Mesenchymal stem cell (in vitro differentiated cells and primary cell): Measurements from ENCODE around the gene RIPOR2.
A peak's percentile ranks its signal among the peaks of the same experiment; 100 is the strongest.

Experiments used
- DNase-seq: peaks from one replicate; pipeline ENCODE4 v3.0.0-alpha.2; 2013
- H2AFZ ChIP-seq: one replicate; pipeline ENCODE4 v1.6.1; 2013; ENCODE audit warnings: low read depth, mild to moderate bottlenecking, control low read depth, inconsistent platforms, low read length, moderate library complexity
- H2AK5ac ChIP-seq: 2 replicates; pipeline ENCODE4 v1.6.1; 2013; ENCODE audit warnings: low read length, moderate library complexity, mild to moderate bottlenecking, inconsistent platforms; ENCODE audit not compliant: severe bottlenecking
- H2BK120ac ChIP-seq: one replicate; pipeline ENCODE4 v1.6.1; 2013; ENCODE audit warnings: low read depth, mild to moderate bottlenecking, inconsistent platforms, low read length, moderate library complexity
- H2BK12ac ChIP-seq, 2 experiments: one replicate each; pipeline ENCODE4 v1.6.1; 2013; ENCODE audit warnings: inconsistent platforms in 2 of 2, low read length in 2 of 2, mild to moderate bottlenecking in 2 of 2, moderate library complexity in 2 of 2, control low read depth in 1 of 2
- H2BK15ac ChIP-seq: one replicate; pipeline ENCODE4 v1.6.1; 2013; ENCODE audit warnings: mild to moderate bottlenecking, low read depth, inconsistent platforms; ENCODE audit not compliant: poor library complexity, severe bottlenecking
- H2BK5ac ChIP-seq: 2 replicates; pipeline ENCODE4 v1.6.1; 2013; ENCODE audit warnings: low read depth, mild to moderate bottlenecking, low read length, control low read depth, inconsistent platforms; ENCODE audit not compliant: poor library complexity, severe bottlenecking
- H3K14ac ChIP-seq, 2 experiments: one replicate each; pipeline ENCODE4 v1.6.1; 2013; ENCODE audit warnings: inconsistent platforms in 2 of 2, low read length in 2 of 2, control low read depth in 1 of 2, mild to moderate bottlenecking in 1 of 2, moderate library complexity in 1 of 2
- H3K18ac ChIP-seq, 2 experiments: one replicate each; pipeline ENCODE4 v1.6.1; 2013; ENCODE audit warnings: inconsistent platforms in 2 of 2, low read length in 2 of 2, control low read depth in 1 of 2, low read depth in 1 of 2, mild to moderate bottlenecking in 1 of 2
- H3K23ac ChIP-seq, 2 experiments: one replicate each; pipeline ENCODE4 v1.6.1; 2013; ENCODE audit warnings: inconsistent platforms in 2 of 2, low read length in 2 of 2, mild to moderate bottlenecking in 2 of 2, moderate library complexity in 2 of 2, control low read depth in 1 of 2
- H3K27ac ChIP-seq: 2 replicates; pipeline ENCODE4 v1.5.1; 2013; ENCODE audit warnings: mild to moderate bottlenecking, moderate library complexity, low read length, control low read depth, inconsistent platforms; ENCODE audit not compliant: poor library complexity, severe bottlenecking
- H3K27me3 ChIP-seq, 2 experiments: 2 replicates each; pipeline versions ENCODE4 v1.6.1 to v1.7.0; 2013; ENCODE audit warnings: low read length in 2 of 2, mild to moderate bottlenecking in 2 of 2, moderate library complexity in 2 of 2, control low read depth in 1 of 2, inconsistent platforms in 1 of 2; ENCODE audit not compliant: control insufficient read depth in 1 of 2, insufficient read depth in 1 of 2
- H3K36me3 ChIP-seq, 2 experiments: 2 replicates each; pipeline versions ENCODE4 v1.6.1 to v1.7.0; 2013; ENCODE audit warnings: low read length in 2 of 2, control low read depth in 1 of 2, inconsistent platforms in 1 of 2, low read depth in 1 of 2, mild to moderate bottlenecking in 1 of 2; ENCODE audit not compliant: insufficient read depth in 2 of 2, control insufficient read depth in 1 of 2
- H3K4ac ChIP-seq, 2 experiments: one replicate each; pipeline ENCODE4 v1.6.1; 2013; ENCODE audit warnings: inconsistent platforms in 2 of 2, low read length in 2 of 2, mild to moderate bottlenecking in 2 of 2, moderate library complexity in 2 of 2, control low read depth in 1 of 2, low read depth in 1 of 2
- H3K4me1 ChIP-seq: 2 replicates; pipeline ENCODE4 v1.6.1; 2013; ENCODE audit warnings: low read depth, low read length, control low read depth; ENCODE audit not compliant: control insufficient read depth, insufficient read depth
- H3K4me2 ChIP-seq: 2 replicates; pipeline ENCODE4 v1.6.1; 2013; ENCODE audit warnings: low read length, mild to moderate bottlenecking, inconsistent platforms; ENCODE audit not compliant: poor library complexity, severe bottlenecking
- H3K4me3 ChIP-seq, 2 experiments: 2 replicates each; pipeline versions ENCODE4 v1.5.1 to v1.7.0; 2013; ENCODE audit warnings: low read length in 2 of 2, mild to moderate bottlenecking in 2 of 2, control low read depth in 1 of 2, low read depth in 1 of 2; ENCODE audit not compliant: insufficient read depth in 1 of 2
- H3K79me1 ChIP-seq: replicated peaks from 2 replicates; pipeline ENCODE4 v1.6.1; 2013; ENCODE audit warnings: mild to moderate bottlenecking, control low read depth, low read length, inconsistent platforms; ENCODE audit not compliant: poor library complexity, severe bottlenecking
- H3K9ac ChIP-seq: 2 replicates; pipeline ENCODE4 v1.7.0; 2013; ENCODE audit warnings: mild to moderate bottlenecking, low read length, moderate library complexity
- H3K9me3 ChIP-seq: 2 replicates; pipeline ENCODE4 v1.7.0; 2013; ENCODE audit warnings: mild to moderate bottlenecking, low read length; ENCODE audit not compliant: control insufficient read depth
- H4K8ac ChIP-seq: one replicate; pipeline ENCODE4 v1.6.1; 2013; ENCODE audit warnings: inconsistent platforms, mild to moderate bottlenecking, low read length, moderate library complexity
- H4K91ac ChIP-seq: one replicate; pipeline ENCODE4 v1.6.1; 2013; ENCODE audit warnings: mild to moderate bottlenecking, low read length, inconsistent platforms
- WGBS: methylation state at CpG from one replicate; pipeline ENCODE4 v1.1.7; 2013; ENCODE audit warnings: mixed read lengths; 5-methylcytosine and 5-hydroxymethylcytosine counted together

The RIPOR2 gene

DNA sequence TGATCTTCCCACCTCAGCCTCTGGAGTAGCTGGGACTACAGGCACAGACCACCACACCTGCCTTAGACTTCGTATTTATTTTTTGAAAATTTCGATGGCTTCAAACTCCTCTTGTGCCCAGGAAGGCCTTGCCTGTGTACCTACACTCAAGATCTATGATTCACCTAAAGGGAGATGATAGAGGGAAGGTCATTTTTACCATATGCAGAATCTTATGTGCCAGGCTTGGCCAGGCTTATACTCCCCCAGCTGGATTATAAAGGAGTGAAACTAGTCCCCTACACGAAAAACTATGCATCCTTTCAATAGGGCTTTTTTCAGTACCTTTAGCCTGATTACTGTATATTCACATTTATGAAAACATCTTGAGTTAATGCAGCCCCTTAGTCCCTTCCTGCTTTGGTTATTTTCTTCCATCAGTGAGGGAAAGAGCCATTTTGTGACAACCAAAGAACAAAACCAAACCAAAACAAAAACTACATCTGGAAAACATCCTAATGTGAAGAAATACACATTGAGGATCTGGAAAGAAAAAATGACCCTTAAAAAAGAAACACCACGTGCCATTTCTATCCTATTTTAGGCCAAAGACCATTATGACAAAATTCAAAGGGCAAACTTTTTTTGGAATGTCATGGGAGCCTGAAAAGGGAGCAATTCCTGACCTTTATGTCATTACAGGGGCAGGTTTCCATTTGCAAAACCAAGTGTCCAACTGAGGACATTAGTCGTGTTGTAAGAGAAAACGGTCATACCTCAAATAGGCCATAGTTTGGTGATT is 34.7 kb downstream of the RIPOR2 start:
- H3K9me3 ChIP-seq: peaks cover 5% of the 10 kb centered on the region
- no peaks in the 10 kb centered on the region for H3K36me3 ChIP-seq
- H2AFZ ChIP-seq: no peak overlapping the region
- no peak overlapping the region for H4K91ac ChIP-seq
- H3K27me3 ChIP-seq: peaks cover 0 to 6% of the 10 kb centered on the region in 2 experiments
- no peak overlapping the region for H3K27ac ChIP-seq
- no peak overlapping the region for H2AK5ac ChIP-seq
- no peaks in the 10 kb centered on the region for H3K4me1 ChIP-seq
- H3K4me3 ChIP-seq: peak overlapping the region in 1 of 2 experiments; percentile 7
- DNase-seq: no peak
- H3K79me1 ChIP-seq: no peaks in the 10 kb centered on the region
- WGBS: 79% methylated on average over 3 of the region's 6 CpGs
- H2BK120ac ChIP-seq: no peak overlapping the region
- no peak overlapping the region for H3K4ac ChIP-seq
- no peak overlapping the region for H2BK12ac ChIP-seq
- H4K8ac ChIP-seq: no peak overlapping the region
- H3K18ac ChIP-seq: no peak overlapping the region
- H3K4me2 ChIP-seq: no peak overlapping the region
- H3K14ac ChIP-seq: no peak overlapping the region
- peak overlapping the region; percentile 0 for H3K9ac ChIP-seq
- H2BK15ac ChIP-seq: no peak overlapping the region
- H2BK5ac ChIP-seq: no peak overlapping the region
- H3K23ac ChIP-seq: no peak overlapping the region

DNA sequence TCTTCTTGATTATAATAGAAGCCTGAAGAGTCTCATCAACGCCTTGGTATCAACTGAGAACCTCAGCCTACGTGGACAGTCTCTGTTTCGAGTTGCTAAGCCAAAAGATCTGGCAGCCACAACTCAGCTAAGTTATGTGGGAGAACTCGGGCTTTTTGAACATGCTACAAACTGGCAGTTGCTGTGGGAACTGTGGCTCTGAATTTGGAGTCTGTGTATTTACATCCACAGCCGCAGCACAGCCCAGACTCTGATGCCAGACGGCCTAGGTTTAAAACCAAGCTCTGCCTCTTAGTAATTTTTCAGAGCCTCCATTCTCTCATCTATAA is 35.8 kb downstream of the RIPOR2 start:
- H3K27me3 ChIP-seq: no peaks in the 10 kb centered on the region
- H3K27ac ChIP-seq: no peak overlapping the region
- H3K79me1 ChIP-seq: no peaks in the 10 kb centered on the region
- no peak overlapping the region for H4K91ac ChIP-seq
- no peak overlapping the region for H3K4me3 ChIP-seq
- H2BK12ac ChIP-seq: no peak overlapping the region
- no peak overlapping the region for H3K18ac ChIP-seq
- H2AK5ac ChIP-seq: no peak overlapping the region
- H3K4me1 ChIP-seq: no peaks in the 10 kb centered on the region
- no peak overlapping the region for H2BK120ac ChIP-seq
- H3K9me3 ChIP-seq: peaks cover 5% of the 10 kb centered on the region
- H4K8ac ChIP-seq: no peak overlapping the region
- H2BK5ac ChIP-seq: no peak overlapping the region
- peak overlapping the region; percentile 66 for H3K9ac ChIP-seq
- 94% methylated on average over 4 of the region's 6 CpGs for WGBS
- H2AFZ ChIP-seq: no peak overlapping the region
- no peak overlapping the region for H2BK15ac ChIP-seq
- H3K4ac ChIP-seq: no peak overlapping the region
- no peak overlapping the region for H3K4me2 ChIP-seq
- no peaks in the 10 kb centered on the region for H3K36me3 ChIP-seq
- no peak for DNase-seq
- no peak overlapping the region for H3K14ac ChIP-seq
- no peak overlapping the region for H3K23ac ChIP-seq

DNA sequence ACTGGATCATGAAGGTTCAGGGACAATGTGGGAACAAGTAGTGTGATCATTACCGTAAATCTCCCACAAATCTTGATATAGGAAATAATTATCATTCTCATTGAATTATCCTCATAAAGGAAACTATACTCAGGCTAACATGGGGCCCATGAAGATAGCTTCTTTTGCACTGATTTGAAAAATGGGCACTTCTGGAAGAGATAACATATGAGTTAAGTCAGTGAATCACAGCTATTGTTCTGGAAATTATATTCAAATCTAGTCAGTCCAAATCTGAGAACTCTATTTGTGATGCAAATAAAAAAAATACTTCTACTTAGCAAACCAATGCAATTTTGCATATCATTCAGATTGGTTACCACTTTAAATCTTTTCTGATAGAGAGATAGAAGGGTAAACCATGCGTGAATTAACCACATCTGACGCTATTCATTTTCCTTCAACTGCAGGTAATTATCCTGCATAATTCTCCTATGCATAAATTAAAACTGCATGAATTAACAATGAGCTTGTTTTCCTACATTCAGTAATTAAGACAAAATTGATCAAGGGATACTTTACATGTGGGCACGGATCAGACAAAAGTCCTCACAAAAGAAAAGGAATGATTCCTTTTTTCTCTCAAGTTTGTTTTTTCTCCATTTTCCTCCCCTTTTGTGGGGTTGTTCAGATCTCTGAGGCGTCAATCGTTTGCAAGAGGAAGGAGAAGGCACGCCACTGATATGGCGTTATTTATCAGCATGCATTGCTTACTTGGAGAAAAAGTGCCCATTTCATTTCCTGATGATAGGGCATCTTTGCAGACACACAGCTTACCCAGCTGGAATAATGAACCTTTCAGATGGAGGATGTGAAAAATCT is 36.4 kb downstream of the RIPOR2 start:
- Histone ChIP-seq H3K36me3 (no peaks in the 10 kb centered on the region), H3K4me1 (no peaks in the 10 kb centered on the region), H3K79me1 (no peaks in the 10 kb centered on the region), H3K9me3 (peaks cover 5% of the 10 kb centered on the region), H3K4me3 (no peak overlapping the region), H3K27ac (no peak overlapping the region), H2BK15ac (no peak overlapping the region), H4K8ac (no peak overlapping the region), H2BK120ac (no peak overlapping the region), H2AK5ac (no peak overlapping the region), H3K23ac (no peak overlapping the region), H2AFZ (no peak overlapping the region), H4K91ac (no peak overlapping the region), H3K27me3 (no peaks in the 10 kb centered on the region), H3K4ac (no peak overlapping the region), H3K18ac (no peak overlapping the region), H2BK12ac (no peak overlapping the region), H3K9ac (peak overlapping the region; percentile 66), H3K14ac (no peak overlapping the region), H3K4me2 (no peak overlapping the region), H2BK5ac (no peak overlapping the region)
- 95% methylated on average over 5 of the region's 8 CpGs for WGBS
- DNase-seq: no peak

DNA sequence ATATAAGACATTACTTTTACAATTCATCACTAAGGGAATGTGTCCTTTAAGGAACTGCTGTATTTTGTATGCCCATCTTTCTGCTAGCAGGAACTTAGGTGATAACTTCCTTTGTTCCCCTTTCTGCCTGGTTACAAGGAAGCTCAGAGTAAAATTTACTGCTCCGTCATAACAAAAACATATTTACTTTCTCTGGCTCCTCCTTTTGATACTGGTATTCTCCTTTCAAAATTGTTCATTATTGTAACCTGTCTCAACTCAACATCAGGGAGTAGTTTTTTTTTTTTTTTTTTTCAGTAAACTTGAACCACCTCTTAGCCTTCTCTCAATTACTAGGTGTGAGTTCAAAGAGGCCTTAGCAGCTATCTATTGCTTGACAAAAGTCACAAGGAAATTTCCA is 37.1 kb downstream of the RIPOR2 start:
- Histone ChIP-seq H3K4me2 (no peak overlapping the region), H3K14ac (no peak overlapping the region), H3K27me3 (no peaks in the 10 kb centered on the region), H3K23ac (no peak overlapping the region), H3K4me1 (no peaks in the 10 kb centered on the region), H3K36me3 (no peaks in the 10 kb centered on the region), H3K9me3 (peaks cover 1% of the 10 kb centered on the region), H2BK5ac (no peak overlapping the region), H3K9ac (no peak overlapping the region), H2AK5ac (no peak overlapping the region), H4K91ac (no peak overlapping the region), H3K79me1 (no peaks in the 10 kb centered on the region), H3K27ac (no peak overlapping the region), H2AFZ (no peak overlapping the region), H3K4ac (no peak overlapping the region), H3K4me3 (no peak overlapping the region), H2BK12ac (no peak overlapping the region), H4K8ac (no peak overlapping the region), H2BK120ac (no peak overlapping the region), H2BK15ac (no peak overlapping the region), H3K18ac (no peak overlapping the region)
- no peak for DNase-seq
- whole genome bisulfite sequencing: no CpG with 5 or more reads among the region's 1 CpG
